ENCODE results near the gene HAGH.
"Not testable (repeated sequence)": the region's sequence is repeated elsewhere in the genome, so short reads cannot be mapped to it uniquely, and the experiment has no call there.

HAGH gene

DNA sequence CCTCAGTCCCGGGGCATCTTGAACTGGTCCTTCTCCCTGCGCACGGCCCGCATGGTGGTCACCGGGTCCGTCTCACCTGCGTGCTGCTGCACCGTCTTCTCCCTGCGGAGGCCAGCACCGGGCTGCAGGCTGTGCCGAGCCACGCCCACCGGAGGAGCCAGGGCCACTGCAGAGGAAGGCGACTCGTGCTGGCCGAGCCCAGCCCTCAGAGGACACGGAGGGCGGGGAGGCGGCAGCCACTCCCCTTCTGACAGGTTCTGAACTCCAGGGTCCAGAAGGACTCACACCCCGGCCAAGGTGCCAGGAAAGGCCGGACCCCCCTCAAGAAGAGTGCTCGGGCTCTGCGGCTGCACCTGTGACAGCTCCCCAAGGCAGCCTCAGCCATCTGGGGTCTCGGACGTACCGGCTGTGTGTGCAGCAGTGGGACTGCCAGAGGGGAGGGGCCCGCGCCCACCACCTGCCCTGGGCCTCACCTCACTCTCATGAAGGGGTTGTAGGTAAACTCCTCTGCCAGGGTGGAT is 17.3 kb downstream of the HAGH start:
- DNase-seq, result no peak

DNA sequence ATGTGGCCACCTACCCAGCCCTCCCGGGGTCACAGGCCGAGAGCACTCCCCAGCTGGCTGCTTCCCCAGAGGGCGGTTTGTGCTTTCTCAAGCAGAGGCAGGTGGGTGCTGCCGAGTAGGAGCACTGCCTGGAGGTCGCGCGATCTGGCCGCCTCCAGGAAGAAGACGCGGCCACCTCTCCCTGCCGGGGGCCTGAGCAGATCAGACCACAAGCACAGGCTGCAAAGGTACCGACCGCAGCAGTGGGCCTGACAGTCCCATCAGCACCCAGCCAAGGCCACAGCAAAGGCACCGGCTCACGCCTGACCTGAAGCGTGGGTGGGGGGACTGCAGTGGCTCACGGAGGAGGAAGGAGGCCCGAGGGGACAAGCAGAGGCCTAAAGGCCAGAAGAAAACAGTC is 17.9 kb downstream of the HAGH start:
- no peak for DNase-seq

DNA sequence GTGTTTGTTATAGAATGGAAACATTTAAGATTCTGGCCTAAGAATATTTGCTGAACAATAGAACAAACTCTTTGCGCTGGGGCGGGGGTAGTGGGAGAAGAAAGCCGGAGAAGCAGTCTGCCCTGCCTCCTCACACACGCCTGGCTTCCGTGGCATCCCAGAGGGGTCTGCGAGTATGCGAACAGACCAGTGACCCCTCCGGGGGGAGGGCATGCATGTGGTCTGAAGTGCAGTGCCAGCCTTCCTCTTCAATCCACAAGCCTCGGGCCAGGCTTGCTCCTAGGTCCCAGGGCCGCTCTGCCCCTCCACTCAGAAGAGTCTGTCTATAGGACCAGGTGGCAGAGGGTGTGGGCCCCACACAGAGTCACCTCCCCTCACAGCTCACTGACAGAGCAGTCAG is 19.0 kb downstream of the HAGH start:
- DNase-seq, result no peak

DNA sequence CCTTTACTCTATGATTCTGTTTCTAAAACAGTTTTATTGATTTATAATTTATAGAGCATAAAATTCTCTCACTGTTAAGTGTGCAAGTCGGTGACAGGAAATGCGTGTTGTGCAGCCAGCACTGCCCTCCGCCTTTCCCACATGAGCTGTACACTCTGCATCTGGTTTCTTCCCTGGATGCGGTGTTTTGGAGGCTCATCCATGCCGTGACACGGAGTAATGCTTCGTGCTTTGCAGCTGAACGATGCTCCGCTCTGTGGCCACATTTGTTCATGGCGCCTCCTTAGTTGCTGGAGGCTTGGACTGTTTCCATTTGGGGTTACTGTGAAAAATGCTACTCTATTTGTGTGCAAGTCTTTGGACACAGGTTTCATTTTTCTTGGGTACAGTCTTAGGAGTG is 25.9 kb downstream of the HAGH start:
- DNase-seq, result no peak

DNA sequence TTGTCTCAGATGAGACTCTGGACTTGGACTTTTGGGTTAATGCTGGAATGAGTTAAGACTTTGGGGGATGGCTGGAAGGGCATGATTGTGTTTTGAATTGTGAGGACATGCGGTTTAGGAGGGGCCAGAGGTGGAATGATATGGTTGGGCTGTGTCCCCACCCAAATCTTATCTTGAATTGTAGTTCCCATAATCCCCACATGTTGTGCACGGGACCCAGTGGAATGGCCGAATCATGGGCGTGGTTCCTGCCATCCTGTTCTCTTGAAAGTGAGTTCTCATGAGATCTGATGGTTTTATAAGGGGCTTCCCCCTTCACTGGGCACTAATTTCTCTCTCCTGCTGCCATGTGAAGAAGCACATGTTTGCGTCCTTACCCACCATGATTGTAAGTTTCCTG is 27.4 kb downstream of the HAGH start:
- not testable (repeated sequence) for DNase-seq

DNA sequence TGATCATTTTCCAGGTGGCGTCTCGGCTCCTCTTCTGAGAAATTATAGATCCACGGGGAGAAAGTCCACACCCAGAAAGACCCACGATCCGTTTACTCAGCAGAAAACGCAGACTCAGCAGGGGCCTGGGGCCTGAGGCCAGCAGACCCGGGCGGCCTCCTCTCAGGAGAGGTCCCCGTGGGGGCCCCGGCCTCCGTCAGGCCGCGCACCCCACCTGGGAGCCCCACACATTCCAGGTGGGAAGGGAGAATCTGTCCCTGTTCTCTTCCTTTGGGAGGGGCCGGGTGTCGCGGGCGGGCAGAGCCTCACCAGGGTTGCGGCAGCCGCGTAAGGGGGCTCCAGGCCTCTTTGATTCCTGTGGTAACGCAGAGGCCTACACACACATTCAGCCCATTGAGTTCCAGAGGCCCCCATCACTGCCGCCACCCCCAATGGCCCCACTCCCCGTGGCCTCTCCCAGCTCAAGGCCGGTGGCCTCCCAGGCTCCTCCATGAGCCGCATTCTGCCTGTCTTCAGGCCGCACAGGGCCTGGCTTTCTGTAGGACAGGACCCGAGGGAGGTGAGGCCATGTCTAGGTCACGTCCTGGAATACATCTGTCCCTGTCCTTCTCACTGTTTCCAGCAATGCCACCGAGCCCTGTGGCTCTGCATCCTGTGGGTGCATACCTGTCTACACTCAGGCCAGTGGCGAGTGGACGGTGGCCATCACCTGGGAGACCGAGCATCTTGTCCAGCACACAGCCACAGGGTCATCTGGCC is 31.5 kb downstream of the HAGH start:
- no peak for DNase-seq

DNA sequence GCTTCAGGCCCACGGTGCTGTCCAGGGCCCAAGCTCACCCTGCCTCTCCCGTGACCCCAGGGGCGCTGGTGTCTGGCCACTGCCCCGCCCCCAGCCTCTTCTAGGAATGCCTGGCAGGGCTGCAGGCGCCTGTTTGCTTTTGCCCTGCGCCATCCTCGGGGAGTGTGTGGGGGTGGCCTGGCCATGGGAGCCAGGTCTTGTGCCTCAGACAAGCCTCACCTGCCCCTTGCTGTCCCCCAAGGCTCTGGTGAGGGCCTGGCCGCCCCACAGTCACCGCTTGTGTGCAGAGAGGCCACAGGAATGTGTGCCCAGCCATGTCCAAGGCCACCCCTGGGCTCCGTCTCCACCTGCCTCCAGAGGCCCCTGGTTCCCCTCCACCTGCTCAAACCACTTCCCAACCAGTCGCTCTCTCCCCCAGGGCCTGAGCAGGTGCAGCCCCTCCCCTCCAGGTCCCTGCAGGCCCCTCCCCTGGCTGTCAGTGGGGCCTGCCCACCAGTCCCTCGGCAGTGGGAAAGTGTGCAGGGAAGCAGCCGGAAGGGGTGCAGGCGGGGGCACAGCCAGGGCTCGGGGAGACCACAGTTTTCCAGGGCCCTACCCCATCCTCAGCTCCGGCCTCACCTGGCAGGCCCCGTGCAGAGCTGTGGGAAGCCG is 32.3 kb downstream of the HAGH start:
- no peak for DNase-seq

DNA sequence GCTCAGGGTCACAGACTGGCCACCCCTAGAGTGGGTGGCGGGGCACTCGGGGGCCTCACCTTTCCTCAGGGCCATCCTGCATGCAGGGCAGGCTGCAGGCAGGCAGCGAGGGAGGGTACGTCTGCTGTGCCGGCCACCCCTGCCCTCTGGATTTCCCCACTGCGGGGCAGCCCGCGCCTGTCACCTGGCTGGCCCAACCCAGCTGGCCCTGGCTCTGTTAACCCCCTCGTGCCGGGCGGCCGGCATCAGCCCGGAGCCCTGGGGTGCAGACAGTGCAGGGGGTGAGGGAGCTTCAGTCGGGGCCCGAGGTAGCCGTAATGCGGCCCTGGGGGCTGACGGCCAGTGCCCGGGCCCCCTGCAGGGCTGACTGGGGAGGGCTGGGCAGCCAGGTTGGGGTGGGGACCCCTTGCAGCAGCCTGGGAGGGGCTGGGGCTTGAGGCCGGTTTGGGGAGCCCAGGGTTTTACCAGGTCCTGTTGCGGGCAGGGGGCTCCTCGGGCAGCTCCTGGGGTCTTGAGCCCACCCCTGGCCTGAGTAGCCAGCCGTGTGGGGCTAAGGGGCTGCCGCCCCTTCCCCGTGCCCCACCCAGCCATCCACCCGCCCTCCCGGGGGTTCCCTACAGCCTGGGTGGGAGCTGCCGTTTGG is 32.9 kb downstream of the HAGH start, which contains the start of gene IGFALS:
Gene IGFALS (minus strand): TSS at position 128 of the 643 bp plus-strand sequence. CDS start 53 bp downstream, at position 75.
- DNase-seq, result no peak

DNA sequence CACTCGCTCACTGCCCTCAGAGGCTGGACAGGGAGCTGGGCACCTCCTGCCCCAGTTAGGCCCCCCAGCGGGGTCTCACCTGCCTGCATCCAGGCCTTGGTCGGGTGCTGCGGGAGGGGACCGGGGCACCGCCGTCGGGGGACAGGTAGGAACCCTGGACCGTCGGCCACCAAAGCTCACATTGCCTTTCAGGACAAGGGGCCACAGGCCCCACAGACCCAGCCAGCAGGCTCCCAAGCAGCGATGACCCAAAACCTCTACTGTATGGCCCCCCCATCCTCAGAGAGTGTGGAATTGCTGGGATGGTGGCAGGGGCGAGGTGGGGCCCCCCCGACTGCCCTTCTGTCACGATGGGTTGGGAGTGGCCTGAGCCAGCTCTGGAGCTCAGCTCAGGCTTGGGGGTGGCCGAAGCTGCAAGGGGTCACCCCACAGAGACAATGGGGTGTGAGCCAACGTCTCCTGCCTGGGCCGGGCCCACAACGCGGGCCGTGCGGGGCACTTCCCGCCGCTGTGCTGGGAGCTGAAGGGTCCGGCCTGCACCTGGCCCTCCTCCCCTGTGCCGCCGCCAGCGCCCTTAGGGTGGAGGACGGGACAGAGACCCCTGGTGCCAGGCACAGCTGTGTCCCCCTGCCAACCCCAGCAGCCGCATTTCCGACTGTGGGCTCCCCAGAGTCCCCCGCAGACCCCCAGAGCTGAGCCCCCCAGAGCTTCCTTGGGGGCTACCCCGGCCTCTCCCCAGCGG is 33.6 kb downstream of the HAGH start:
- no peak for DNase-seq

DNA sequence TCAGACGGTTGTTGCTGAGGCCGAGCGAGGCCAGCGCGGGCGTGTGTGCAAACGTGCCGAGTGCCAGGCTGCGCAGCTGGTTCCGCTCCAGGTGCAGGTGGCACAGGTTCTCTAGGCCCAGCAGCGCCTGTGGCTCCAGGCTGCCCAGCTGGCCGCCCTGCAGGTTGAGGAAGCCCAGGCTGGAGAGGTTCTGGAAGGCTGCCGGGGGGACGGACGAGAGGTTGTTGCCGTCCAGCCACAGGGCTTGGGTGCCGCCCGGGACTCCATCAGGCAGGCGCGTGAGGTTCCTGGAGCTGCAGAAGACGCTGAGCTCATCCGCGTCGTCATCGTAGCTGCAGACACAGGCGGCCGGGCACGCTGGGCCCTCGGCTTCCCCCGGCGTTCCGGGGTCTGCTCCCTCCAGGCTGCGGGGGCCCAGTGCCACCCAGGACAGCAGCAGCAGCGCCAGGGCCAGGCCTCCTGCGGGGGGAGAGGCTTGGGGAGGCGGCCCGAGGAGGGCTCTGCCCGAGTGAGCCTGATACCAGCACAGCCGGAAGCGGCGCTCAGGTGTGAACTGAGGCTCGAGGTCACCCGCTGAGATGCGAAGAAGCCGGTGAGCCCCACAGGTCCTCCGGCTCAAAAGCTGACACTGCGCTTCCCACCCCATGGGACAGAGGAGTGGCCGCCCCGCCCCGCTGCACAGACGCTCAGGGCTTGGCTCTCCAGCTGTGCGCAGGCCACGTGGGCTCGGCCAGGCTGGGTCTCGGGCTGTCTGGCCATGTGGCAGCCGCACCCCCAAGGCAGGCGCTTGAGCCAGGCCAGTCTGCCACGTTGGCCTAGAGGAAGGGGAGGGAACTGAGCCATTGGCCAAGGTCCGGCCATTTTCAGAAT is 34.4 kb downstream of the HAGH start:
- DNase-seq, result no peak

DNA sequence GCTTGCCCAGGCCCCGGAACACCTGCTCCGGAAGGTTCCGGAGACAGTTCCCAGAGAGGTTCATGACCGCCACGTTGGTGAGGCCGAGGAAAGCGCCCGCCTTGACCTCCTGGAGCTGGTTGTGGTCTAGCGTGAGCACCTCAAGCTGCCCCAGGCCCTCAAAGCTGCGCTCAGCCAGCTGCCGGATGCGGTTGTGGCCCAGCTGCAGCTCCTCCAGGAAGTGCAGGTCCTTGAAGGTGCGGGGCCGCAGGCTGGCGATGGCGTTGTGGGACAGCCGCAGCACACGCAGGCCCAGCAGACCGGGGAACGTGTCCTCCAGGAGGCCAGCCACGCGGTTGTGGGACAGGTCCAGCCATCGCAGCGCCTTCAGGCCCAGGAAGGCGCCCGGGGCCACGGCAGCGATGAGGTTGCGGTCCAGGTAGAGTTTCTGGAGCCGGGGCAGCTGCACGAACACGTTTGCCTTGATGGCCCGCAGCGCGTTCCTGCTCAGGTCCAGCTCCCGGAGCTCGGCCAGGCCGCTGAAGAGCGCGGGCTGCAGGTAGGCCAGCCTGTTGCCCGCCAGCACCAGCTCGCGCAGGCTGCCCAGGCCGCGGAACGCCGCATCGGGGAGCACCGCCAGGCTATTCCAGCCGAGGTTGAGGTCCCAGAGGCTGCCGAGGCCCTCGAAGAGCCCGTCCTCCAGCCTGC is 35.2 kb downstream of the HAGH start:
- no peak for DNase-seq

DNA sequence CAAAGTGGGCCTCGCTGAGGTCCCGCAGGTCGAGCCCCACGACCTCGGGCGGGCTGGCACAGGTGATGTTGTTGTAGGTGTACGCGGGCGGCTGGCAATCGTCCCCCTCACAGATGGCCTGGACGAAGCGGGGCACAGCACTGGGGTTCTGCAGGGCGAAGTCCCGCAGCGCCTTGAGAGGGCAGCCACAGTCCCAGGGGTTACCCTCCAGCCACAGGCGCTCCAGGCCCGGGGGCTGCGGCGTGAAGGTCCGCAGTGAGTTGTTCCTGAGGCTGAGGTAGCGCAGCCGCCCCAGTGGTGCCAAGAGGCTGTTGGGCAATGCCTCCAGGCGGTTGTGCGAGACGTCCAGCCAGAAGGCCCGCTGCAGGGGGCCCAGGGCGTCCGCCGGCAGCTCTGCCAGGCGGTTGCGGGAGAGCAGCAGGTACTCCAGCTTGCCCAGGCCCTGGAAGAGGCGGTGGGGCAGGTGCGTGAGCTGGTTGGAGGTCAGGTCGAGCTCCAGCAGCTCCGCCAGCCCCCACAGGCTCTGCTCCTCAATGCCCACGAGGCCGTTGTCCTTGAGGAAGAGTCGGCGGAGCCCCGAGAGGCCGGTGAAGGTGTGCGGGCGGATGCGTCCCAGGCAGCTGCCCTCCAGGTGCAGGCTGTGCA is 35.9 kb downstream of the HAGH start:
- DNase-seq, result no peak

DNA sequence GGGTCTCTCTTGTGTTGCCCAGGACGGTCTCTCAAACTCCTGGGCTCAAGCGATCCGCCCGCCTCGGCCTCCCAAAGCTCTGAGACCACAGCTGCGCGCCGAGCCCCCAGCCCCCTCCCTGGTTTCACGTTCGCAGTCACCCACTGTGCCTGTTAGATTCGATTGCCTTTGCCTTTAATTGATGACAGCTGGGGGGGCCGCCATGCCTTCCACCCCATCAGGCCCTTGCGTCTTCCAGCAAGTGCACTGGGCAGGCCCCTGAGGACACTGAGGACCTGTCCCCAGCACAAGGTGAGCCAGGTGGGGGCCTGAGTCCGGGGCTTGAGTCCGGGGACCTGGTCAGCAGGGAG is 36.4 kb downstream of the HAGH start:
- DNase-seq, result no peak

DNA sequence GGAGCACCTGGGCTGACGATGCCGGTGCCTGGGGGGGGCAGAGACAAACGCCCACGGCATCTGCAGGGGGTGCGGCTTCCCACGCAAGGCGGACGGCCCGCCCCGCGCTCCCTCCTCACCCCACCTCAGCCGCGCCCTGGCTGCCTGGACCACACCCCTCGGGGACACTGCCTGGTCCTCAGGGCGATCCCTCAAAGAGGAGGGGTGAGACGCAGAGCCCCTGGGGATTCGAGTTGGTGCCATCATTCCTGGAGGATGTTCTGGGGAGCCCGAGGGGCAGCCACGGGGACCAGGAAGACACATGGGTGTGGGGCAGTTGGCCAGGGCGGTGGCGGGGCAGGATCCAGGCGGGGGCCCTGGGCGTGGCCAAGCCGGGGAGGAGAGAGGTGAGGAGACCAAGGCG is 37.0 kb downstream of the HAGH start:
- DNase-seq, result no peak

DNA sequence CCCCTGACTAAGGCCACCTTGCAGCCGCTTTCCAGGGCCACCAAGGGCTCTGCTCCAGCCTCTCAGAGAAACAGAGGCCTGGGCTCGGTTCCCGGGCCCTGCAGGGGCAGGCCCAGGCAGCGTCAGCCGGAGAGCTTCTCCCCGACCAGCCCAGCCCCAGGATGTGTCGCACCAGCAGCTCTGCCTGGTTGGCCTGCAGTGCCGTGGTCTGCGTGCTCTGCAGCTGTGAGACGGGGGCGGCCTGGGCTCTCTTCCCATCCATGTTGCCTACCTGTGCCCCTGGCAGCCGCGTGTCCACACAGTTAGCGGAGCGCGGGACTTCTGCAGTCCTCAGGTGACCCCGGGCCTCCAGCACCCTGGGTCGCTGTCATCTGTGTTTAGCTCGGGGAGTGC is 37.9 kb downstream of the HAGH start:
- DNase-seq, result no peak

DNA sequence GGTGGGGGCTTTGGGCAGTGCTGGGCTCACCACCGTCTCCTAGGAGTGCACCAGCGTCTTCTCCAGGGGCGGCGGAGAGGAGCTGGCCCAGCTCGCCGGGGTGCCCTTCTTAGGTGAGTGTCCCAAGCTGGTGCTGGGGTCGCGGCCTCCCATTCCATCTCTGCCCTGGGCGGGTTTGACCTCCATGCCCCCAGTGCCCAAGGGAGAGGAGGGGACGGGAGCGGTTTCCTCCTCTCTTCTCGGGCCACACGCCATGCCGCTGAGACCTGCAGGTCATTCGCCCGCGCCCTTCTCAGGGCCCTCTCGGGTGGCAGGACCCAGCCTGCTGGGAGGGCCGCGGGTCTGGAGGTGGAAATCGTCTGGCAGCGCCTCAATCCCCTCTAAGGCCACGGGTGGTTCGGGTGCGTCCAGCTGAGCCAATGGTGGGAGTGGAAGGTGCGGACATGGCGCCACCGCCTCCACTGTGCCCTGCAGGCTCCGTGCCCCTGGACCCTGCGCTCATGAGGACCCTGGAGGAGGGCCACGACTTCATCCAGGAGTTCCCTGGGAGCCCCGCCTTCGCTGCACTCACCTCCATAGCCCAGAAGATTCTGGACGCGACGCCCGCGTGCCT is 38.4 kb downstream of the HAGH start:
- no peak for DNase-seq

DNA sequence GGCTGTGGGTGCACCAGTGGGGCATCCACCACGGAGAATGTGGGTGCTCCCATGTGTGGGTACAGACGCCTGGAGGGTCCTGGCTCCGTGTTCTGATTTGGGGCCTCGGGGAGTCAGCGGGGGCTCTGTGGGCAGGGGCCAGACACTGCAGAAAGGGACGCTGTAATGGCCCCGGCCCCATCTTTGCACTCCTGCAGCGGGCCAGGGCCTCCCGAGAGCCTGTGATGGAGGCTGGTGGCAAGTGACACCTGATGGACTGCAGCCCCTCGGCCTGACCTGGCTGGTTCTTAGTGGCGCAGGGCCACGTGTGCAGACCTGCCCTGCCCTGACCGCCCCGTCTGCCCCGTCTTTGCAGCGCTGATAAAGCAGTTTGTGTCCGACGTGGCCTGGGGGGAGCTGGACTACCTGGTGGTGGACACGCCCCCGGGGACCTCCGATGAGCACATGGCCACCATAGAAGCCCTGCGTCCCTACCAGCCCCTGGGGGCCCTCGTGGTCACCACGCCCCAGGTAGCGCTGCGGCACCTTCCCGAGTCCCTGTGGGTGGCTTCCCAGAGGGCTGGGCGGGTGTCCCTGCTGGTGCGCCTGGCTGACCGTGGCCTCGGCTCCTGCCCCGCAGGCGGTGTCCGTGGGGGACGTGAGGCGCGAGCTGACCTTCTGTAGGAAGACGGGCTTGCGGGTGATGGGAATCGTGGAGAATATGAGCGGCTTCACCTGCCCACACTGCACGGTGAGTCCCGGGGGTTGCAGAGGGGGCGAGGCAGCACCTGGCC is 39.1 kb downstream of the HAGH start:
- no peak for DNase-seq

DNA sequence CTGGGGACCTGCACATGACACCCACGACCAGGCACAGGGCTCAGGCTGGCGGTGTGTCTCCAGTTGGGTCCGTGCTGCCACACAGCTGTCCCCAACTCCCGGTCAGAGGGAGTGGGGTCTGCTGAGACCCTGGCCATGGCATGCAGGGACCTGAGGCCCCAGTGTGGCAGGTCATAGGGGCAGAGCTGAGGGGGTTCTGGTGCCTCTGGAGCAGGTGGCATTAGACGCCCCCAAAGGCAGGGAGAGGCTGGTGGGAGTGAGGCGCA is 39.6 kb downstream of the HAGH start:
- DNase-seq, result no peak

DNA sequence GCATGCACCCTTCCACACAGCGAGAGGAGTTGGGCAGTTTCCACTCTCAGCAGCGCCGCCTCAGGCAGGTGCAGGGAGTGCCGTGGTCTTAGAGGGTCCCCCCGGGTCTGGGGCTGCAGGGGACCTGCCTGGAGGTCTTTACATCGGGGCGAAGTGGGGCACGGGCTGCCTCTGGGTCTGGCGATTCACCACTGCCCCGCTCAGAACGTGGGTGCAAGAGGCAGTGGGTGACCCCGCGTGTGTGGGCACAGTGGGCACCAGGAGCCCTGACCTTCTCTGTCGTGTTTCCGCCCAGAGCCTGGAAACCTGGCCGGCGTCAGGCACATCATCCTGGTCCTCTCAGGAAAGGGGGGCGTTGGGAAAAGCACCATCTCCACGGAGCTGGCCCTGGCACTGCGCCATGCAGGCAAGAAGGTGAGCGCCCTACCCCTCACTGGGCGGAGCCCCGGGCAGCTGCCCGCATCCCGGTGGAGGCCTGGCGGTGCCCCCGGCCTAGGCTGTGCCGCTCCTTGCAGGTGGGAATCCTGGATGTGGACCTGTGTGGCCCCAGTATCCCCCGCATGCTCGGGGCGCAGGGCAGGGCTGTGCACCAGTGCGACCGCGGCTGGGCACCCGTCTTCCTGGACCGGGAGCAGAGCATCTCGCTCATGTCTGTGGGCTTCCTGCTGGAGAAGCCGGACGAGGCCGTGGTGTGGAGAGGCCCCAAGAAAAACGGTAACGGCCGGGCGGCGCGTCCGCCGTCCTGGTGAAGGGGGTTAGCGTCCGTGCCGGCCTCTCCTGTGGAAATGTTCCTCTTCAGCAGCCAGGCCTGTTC is 40.2 kb downstream of the HAGH start:
- no peak for DNase-seq
